AG20443 (cell line): Measurements from ENCODE around the gene EPHB2.

ENCODE experiments used
- DNase-seq: peaks from one replicate; pipeline ENCODE4 v3.0.0; 2012; ENCODE audit warnings: low spot score, mixed read lengths

EPHB2 gene

GRCh38 chr1:22884806-22885530, 174.3 kb downstream of the EPHB2 start:
- DNase-seq, result no peak

GRCh38 chr1:22886211-22886610, 175.6 kb downstream of the EPHB2 start:
- DNase-seq, result peak; percentile 93

GRCh38 chr1:22887491-22887890, 176.9 kb downstream of the EPHB2 start:
- DNase-seq, result no peak

GRCh38 chr1:22888320-22889075, 177.9 kb downstream of the EPHB2 start:
- no peak for DNase-seq

GRCh38 chr1:22889213-22889827, 178.7 kb downstream of the EPHB2 start:
- DNase-seq, result peak; percentile 62

- DNase-seq, result no peak
Measured at GRCh38 chr1:22892789-22893188, 182.2 kb downstream of the EPHB2 start.

- no peak for DNase-seq
Measured at GRCh38 chr1:22893292-22893691, 182.7 kb downstream of the EPHB2 start.

- no peak for DNase-seq
Measured at GRCh38 chr1:22895357-22895756, 184.7 kb downstream of the EPHB2 start.

GRCh38 chr1:22896184-22896583, 185.5 kb downstream of the EPHB2 start:
- DNase-seq, result no peak

GRCh38 chr1:22900451-22900850, 189.8 kb downstream of the EPHB2 start:
- no peak for DNase-seq

GRCh38 chr1:22903113-22903512, 192.5 kb downstream of the EPHB2 start:
- peak; percentile 53 for DNase-seq

GRCh38 chr1:22906968-22907367, 196.3 kb downstream of the EPHB2 start:
- DNase-seq, result no peak

- DNase-seq, result no peak
Measured at GRCh38 chr1:22907528-22907927, 196.9 kb downstream of the EPHB2 start.

- no peak for DNase-seq
Measured at GRCh38 chr1:22908880-22909426, 198.3 kb downstream of the EPHB2 start.

- DNase-seq, result no peak
Measured at GRCh38 chr1:22910286-22910685, 199.6 kb downstream of the EPHB2 start.

GRCh38 chr1:22910986-22911651, 200.5 kb downstream of the EPHB2 start:
- no peak for DNase-seq

- no peak for DNase-seq
Measured at GRCh38 chr1:22912311-22912710, 201.7 kb downstream of the EPHB2 start.

GRCh38 chr1:22913421-22914141, 202.9 kb downstream of the EPHB2 start:
- DNase-seq, result no peak

- no peak for DNase-seq
Measured at GRCh38 chr1:22914156-22914555, 203.5 kb downstream of the EPHB2 start.

- DNase-seq, result no peak
Measured at GRCh38 chr1:22914633-22915217, 204.1 kb downstream of the EPHB2 start.

GRCh38 chr1:22915231-22915630, 204.6 kb downstream of the EPHB2 start:
- no peak for DNase-seq
